ENCODE results near the gene KCNH8.
"Not testable (repeated sequence)": the region's sequence is repeated elsewhere in the genome, so short reads cannot be mapped to it uniquely, and the experiment has no call there.

KCNH8 gene

DNA sequence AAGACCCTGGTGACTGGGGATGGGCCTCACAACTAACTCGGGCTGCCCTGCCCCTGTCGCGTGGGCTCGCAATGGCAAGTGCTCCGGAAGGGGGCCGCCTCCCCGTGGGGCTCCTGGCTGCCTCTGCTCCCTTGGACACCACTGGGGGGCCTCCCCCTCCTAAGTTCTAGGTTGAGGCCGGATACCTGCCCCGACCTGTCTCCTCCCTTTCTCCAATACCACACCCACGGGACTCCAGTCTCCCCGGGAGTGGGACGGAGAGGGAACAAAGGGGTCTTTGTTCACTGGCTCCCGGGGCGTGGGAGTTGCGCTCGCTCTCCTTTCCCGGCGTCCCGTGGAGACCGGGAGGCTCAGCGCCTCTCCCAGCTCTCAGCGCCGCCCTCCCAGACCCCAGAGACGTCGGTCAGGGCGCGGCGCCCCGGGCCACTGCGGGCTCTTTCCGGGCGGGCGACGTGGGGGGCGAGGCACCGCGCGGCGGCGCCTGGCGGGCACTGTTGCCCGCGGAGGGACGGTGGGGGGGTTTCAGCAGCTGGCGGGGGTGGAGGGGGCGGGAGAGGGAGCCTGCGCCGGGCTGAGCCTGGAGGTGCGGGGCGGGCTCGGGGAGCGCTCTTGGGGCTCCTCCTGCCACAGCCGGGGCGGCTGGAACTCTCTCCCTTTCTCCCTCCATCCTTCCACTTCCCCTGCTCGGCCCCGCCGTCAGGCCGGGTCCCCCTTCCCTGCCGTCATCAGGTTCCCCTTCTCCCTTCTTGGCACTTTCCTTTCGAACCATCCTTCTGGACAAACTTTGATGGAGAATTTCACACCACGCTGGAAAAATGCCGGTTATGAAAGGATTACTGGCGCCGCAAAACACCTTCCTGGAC is at the start of gene KCNH8:
KCNH8 (plus strand) TSS at position 606 of the 863 bp plus-strand sequence; CDS start at position 816, 210 bp downstream.
- peak in 49 of 51 donors; percentile 13 to 90 (median 63) for DNase-seq

DNA sequence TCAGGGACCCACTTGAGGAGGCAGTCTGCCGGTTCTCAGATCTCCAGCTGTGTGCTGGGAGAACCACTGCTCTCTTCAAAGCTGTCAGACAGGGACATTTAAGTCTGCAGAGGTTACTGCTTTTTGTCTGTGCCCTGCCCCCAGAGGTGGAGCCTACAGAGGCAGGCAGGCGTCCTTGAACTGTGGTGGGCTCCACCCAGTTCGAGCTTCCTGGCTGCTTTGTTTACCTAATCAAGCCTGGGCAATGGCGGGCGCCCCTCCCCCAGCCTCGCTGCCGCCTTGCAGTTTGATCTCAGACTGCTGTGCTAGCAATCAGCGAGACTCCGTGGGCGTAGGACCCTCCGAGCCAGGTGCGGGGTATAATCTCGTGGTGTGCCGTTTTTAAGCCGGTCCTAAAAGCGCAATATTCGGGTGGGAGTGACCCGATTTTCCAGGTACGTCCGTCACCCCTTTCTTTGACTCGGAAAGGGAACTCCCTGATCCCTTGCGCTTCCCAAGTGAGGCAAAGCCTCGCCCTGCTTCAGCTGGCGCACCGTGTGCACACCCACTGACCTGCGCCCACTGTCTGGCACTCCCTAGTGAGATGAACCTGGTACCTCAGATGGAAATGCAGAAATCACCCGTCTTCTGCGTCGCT is 45.5 kb upstream of the KCNH8 start:
- not testable (repeated sequence) for DNase-seq

DNA sequence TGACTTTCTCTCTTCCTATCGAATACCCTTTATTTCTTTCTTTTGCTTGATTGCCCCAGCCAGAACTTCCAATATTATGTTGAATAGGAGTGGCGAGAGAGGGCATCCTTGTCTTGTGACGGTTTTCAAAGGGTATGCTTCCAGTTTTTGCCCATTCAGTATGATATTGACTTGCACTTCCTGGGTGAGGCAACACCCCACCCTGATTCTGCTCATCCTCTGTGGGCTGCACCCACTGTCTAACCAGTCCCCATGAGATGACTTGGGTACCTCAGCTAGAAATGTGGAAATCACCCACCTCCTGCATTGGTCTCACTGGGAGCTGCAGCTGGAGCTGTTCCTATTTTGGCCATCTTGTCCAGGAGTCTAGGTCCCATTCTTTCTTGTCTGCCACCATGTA is 44.8 kb upstream of the KCNH8 start:
- DNase-seq = no peak

DNA sequence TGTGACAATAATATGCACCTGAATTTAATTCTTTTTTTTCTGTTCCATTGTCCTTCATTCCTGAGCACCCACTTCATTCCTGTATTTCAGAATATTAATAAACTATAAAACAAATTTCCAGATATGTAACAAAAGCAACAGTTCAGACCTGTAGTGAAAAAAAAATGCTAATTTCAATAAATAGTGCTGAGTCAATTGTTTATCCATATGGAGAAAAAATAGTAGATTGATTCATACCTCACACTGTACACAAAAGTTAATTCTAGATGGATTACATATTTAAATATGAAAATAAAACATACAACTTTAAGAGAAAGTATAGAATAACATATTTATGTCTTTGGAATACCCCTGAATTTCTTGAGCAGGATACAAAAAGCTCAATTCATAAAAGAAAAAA is 43.9 kb upstream of the KCNH8 start:
- DNase-seq = no peak

DNA sequence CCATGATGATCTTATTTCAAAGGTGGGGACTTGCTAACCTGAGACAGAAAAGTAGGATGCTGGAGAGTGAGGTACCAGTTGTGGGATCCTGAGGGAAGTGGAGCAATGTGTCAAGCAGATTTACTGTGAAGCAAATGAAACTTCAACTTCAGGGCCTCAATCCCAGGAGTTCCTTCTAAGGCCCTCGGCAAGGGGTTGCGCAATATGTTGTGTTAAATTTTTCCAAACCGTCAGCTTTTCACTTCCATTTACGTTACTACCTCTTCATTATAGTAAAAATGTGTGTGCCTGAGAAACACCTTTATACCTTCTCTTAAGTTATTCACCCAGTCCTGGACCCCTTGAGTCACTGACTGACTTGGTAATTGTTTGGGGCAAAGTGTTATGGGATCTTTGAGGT is 42.5 kb upstream of the KCNH8 start:
- DNase-seq = no peak

DNA sequence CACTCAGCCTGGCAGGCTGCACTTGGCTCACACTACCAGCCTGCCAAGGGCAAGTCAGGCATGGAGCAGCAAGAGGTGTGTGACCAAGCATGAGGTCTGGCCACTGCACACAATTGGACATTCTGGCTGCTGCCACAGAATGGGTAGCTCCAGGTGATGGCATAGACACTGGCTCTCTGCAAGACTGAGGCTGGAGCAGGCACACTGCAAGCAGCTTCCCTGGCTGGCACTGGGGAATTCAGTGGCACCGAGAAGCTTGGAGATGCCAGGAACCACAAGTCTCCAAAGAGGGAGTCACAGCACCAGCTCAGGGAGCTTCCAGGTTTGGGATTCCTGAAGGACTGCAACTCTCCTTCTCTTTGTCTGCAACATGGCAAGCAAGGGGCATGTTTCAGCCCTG is 42.0 kb upstream of the KCNH8 start:
- no peak for DNase-seq

DNA sequence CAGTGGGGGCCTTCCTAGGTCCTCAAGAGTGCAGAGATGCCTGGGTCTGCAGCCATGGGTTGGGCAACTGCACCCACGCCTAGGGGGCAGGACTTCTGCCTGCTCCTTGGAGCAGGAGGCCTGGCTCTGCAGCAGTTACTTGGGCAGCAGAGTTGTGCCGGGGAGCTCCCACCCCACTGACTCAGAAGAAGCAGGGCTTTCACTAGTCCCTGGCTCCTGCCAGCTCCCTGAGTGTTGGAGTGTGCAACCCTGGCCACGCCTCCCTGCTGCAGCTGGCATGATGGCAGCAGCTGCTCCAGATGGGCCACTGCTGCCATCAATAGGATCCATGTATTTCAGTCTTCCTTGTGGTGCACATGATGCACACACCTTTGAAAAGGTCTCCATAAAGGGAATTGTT is 40.6 kb upstream of the KCNH8 start:
- DNase-seq = peak in 5 of 51 donors; percentile 1 to 11 (median 3)

DNA sequence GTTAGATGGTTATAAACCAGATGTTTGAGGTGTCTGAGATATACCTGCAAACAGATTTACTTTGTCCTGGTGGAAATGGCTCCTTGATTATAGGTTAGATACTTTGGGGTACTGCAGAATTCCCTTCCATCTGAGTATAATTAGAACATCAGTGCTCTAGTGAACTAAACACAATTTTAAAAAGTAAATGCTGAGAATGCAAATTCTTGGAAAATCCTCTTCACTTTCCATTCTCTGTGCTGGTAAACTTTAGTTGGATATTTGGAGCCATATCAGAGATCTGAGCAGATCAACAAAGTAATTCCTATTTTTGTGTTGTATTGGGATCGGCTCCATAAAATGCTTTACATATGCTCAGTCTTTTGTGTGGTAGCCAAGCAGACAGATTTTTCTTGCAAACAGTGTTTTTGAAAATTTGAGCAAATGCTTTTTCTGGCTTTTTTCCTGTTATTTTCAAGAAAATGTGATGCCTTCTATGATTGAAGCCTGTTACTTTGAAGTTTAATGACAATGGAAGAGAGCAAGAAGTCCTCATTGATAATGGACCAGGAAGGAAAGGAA is 37.9 kb upstream of the KCNH8 start:
- DNase-seq = no peak

DNA sequence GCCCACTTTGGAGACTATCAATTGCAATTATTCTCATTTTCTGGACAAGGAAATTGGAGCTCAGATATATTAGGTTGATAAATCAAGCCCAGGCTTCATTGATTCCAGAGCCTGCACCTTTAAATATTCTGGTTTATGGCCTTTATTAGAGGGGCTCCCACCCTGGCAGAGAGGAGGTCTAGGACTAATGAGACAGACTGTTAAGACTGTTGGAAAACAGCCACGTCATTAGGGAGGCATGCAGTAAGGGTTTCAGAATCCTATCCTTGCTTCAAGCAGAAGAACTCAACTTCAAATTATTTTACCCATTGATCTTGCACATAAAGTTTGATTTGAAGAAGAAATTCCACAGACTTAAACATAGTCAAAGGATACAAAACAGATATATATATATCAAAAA is 33.8 kb upstream of the KCNH8 start:
- no peak for DNase-seq

DNA sequence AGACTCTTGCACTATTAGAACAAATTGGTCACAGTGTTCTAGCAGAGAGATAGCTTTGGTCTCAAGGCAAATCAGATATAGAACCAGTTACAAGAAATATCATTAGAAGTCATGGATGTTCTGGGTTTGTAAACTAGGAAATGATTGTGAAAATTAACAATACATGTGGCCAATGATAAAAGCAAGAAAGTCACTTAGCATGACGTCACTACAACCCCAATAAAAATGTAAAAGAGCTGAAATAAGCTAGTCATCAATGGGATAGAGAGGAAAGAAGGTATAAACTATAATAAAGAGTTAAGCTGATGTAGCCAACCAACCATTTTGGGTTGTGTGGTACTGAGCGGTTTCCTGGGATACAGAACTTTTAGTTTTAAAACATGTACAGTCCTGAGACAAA is 32.1 kb upstream of the KCNH8 start:
- DNase-seq = no peak

DNA sequence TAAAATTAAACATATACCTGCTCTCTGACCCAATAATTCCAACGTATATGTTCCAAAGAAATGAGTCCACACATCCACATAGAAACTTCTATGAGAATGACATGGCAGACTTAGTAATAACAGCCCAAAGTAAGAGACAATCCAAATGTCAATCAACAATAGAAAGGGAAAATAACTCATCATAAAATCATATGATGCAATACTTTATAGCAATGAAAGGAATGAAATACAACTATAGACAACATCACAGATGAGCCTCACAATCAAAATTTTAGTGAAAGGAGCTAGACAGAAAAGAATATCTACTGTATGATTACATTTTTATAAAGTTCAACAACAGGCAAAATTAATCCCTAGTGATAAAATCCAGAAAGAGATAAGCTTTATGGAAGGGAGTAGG is 23.6 kb upstream of the KCNH8 start:
- DNase-seq = no peak

DNA sequence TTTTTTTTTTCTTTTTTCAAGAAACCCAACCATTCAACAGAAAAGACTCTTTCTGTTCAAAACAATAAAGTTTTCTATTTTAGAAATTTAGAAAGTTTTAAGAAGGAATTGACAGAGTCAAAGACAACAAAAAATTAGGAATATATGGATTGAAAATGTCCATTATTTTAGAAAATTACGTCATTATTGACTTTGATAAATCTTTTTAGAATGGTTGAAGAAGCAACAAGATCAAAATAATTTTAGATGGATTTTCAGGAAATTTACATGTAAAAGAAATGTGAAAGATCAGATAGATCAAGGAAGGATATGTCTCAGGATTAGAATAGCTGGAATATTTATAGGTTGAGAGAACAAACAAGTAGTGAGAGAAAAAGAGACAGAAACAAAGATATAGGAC is 8.4 kb upstream of the KCNH8 start:
- DNase-seq = no peak

DNA sequence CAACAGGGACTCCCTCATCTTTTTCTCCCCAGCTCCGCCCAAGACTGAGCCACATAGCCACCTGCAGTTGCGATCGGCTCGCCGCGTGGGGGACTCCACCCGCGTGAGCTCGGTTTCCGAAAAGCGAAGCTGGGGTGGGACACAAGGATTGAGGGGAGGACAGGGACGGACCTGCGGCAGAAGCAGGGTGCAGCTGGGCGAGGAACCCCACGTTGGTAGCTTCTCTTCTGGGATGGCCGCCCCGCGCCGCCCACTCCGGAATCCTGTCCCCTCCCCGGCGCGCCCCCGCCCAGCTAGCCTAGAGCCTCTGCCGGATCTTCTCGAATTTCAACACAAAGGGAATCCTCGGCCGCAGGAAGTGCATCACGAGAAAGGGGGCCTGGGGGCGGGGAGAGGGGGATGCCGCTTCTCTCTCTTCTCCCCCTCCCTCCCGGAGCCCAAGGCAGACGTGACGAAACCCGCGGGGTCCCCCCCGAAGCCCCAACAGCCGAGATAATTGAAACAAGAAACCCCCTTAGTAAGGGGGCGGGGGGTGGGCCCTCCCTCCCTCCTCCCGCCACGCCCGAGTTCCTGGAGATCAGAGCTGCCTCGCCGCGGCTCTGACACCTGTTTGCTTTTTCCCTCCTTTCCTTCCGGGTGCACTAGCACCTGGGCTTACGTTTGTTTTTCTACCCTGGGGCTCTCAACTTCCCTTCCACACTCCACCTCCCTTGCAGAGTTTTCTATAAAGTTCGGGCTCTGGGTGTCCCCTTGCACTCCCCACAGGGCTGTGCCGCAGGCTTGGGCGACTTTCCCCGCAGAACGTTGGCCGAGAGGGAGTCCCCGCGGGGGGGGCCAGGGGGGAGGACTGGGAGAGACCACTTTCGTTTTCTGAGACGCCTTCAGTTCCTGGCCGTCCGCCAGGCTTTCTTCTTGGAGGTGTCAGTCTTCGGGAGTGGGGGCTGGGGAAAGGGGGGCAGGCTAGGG is 1.3 kb upstream of the KCNH8 start:
- DNase-seq = peak; percentile 18 to 91 (median 66)

DNA sequence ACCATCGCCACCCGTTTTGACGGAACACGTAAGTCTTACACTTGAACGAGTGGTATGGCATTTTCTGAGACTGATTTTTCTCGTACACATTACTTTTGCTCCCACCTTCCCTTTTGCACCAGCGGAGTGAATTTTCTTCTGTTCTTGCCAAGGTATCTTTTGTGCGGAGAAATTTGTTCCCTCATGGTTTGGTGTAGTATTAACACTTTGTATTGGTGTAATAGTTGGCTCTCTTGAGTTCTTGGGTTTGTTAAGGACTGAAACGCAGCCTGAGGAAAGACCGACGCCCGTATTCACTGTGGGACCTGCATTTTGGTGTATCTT is 420 bp downstream of the KCNH8 start:
- peak in 4 of 51 donors; percentile 19 to 65 (median 47) for DNase-seq

DNA sequence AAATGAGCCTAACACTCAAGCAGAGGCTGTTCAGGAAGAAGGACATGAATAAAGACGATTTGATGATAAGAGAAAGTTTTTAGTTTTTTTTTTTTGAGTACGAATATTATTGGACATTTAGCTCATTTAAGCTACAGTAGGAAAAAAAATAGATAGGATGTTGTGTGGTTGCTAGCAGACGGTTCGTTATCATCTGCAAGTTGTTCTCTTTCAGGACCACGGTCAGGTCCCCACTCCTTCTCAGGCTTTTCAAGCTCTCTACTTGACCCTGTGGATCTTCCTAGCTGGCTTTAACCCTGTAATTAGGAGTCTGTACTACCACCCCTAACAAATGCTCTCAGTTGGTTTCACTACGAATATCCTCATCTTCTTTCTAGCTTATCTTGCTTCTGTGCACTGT is 1.1 kb downstream of the KCNH8 start:
- peak in 13 of 51 donors; percentile 1 to 52 (median 8) for DNase-seq

DNA sequence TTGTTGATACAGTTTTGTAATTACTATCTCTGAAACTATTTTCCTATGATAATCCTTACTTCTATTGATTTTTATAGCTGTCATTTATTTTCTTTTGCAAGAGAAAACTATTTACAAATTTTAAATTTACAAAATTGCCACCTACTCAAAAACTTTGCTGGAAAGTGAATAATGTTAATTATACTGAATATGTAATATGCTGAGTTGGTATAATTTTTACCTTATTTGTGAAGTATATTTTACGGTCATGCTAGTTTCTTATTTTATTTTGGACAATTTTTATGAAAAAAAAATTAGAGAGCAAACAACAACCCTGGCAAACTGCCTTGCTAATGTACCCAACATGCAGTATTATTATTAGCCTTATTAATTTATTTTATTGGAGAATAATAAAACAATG is 2.9 kb downstream of the KCNH8 start:
- no peak for DNase-seq

DNA sequence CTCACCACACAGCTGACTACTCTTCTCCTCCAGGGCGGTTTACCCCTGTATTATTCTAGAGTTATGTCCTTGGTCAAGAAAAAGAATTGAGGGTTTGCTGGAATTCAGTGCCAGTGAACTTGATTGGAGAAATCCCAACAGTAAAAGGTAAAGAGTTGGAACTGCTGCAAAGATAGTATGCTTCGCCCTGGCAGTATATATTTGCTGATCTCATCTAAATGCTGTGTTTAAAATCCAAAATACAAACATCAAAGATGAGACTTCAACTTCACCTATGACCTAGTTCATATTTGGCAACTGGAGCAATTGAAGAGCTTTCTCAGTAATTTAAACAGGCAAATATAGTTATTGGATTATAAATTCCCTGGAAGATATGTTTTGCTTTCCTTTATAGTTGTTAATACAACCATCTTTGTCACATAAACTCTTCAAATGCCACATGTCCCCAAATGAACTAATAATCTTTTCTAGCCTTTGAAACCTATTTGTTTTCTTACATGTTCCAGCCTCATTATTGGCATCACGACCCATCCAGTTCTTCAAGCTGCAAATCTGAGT is 6.5 kb downstream of the KCNH8 start:
- no peak for DNase-seq

DNA sequence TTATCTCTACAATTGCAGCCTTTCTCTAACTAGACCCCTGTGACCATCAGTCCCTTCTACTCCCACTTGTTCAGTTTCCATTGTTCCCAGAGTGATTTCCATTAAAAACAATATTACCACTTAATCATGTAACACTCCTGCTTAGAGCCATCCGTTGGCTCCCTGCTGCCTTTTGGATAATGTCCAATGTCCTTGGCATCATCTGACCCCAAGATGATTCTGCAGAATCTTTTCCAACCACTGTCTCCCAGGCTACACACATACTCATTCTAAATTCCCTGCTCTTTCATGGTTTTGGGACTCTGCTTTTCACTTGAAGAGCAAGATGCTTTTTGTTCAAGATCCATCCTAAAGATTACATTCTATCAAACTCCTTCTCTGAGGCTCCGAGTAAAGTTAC is 7.1 kb downstream of the KCNH8 start:
- peak in 15 of 51 donors; percentile 1 to 42 (median 11) for DNase-seq

DNA sequence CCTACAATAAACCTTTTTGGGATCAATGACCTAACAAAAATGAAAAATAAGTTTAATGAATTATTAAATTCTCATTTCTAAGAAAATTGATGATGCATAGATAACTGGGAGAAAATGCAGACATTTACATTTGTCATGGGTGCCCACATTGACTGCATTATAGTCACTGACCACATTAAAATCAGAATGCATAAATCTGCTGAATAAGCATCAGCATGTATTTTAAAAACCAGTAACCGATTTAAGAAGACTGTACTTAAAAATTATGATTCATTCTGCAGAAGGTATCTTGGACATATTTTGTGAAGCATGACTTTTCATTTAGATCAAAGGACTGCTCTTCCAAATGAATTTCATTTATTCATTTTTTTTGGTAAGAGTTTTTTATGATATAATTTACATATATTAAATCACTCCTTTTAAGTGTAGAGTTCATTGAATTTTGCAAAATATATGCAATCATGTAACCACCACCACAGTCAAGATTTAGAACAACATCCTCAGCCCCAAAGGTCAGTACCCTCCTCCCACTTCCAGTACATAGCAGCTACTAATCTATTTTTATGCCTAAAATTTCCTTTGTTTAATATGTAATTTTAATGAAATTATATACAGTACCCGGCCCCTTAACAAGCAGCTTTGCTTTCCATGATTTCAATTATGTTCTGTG is 11.8 kb downstream of the KCNH8 start:
- no peak for DNase-seq

DNA sequence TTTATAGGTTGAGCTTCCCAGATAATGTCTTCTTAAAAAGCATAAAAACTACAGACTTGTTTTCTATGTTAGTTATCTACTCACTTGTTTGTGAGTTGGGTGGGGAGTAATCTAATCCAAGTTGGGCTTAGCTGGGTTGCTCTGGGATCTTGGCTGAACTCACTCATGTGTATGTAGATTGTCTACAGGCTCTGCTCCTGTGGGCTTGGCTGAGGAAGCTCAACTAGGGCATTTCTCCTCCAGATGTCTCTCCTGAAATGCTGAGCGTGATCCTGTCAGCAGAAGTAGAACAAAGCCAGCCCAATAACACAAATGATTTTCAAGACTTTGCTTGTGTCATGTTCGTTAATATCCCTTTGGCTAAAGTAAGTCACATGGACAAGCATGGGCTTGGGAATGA is 17.3 kb downstream of the KCNH8 start:
- no peak for DNase-seq

DNA sequence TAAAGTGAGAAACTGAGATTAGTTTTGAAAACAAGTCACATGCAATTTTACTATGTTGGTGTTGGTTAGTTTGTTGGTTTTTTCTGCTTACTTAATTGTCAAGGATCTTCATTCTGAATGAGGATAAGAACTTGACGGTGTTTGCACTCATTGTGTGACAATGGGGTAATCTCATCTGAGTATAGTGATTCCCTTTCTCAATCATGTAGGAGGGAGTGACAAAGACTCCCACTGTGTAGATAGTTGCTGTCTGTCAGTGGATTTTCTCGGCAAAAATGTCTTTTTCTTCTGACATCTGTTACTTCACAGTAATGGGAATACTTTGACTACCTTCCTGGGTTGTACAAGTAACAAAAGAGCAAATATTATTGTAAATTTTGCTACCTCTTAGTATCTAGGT is 23.5 kb downstream of the KCNH8 start:
- no peak for DNase-seq
